Cardiac fibroblast (primary cell): Measurements from ENCODE around the gene CCK.
A peak's percentile ranks its signal among the peaks of the same experiment; 100 is the strongest.

Experiments
- DNase-seq, 2 donors: peaks; one replicate each; pipeline versions ENCODE4 v3.0.0 to v3.0.0-alpha.2; 2010; ENCODE audit warnings: low read depth in 2 of 2
- H3K4me3 ChIP-seq, 2 donors: replicated peaks in 1 of 2; 1 replicate in 1 of 2; 2 replicates in 1 of 2; pipeline ENCODE4 v1.5.1; 2011; ENCODE audit warnings: low read depth in 2 of 2, low read length in 2 of 2, mild to moderate bottlenecking in 2 of 2, moderate library complexity in 1 of 2
- TF ChIP-seq, protein P1 (sequence below): IDR thresholded peaks from one replicate; pipeline ENCODE4 v1.5.1; 2011; ENCODE audit warnings: low read depth, mild to moderate bottlenecking, low read length, inconsistent platforms

CCK gene, protein sequence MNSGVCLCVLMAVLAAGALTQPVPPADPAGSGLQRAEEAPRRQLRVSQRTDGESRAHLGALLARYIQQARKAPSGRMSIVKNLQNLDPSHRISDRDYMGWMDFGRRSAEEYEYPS

DNA sequence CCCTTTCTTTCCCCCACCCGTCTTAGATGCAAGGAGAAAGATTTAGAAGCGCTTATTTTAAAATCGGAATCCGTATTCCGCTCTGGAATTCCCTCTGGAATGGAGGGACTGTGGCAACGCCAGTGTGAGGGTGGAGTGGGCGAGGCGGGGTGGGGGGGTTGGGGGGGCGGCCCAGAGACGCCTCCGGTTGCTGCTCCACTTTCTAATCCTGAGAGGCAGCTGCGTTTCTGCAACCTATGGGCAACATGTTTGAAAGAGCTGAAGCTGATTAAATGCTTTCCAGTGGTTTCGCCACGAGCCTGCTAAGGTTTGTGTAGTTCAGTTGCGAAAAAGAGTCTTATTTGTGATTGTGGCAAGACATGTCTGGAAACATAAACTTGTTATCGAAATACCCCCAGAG, at the start of gene CCK:
Gene CCK (minus strand): TSS at position 101 of the 400 bp plus-strand sequence. CDS start 2,555 bp downstream, outside the sequence.
- no peak for DNase-seq
- TF ChIP-seq, protein P1, sequence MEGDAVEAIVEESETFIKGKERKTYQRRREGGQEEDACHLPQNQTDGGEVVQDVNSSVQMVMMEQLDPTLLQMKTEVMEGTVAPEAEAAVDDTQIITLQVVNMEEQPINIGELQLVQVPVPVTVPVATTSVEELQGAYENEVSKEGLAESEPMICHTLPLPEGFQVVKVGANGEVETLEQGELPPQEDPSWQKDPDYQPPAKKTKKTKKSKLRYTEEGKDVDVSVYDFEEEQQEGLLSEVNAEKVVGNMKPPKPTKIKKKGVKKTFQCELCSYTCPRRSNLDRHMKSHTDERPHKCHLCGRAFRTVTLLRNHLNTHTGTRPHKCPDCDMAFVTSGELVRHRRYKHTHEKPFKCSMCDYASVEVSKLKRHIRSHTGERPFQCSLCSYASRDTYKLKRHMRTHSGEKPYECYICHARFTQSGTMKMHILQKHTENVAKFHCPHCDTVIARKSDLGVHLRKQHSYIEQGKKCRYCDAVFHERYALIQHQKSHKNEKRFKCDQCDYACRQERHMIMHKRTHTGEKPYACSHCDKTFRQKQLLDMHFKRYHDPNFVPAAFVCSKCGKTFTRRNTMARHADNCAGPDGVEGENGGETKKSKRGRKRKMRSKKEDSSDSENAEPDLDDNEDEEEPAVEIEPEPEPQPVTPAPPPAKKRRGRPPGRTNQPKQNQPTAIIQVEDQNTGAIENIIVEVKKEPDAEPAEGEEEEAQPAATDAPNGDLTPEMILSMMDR, result no peak
- H3K4me3 ChIP-seq, result no peak within 1 kb of the TSS

DNA sequence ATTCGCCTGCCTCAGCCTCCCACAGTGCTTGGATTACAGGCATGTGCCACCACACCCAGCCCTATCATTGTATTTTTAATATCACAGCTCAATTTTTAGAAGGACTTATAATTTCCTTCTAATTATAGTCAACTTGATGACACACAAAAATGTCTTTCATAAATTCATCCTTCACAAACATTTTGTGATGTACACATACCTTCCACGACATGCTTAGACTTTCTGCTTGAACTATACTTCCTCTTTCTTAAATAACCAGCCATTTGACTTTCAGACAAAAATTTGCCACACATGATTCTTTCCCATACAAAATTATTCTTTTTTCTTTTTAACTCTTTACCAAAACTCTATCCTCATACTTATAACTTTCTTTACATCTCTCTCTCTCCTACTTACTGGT, 48.4 kb upstream of the CCK start:
- TF ChIP-seq, protein P1, result no peak
- H3K4me3 ChIP-seq, result no peak overlapping the region
- DNase-seq, result peak in 1 of 2 donors; percentile 7

DNA sequence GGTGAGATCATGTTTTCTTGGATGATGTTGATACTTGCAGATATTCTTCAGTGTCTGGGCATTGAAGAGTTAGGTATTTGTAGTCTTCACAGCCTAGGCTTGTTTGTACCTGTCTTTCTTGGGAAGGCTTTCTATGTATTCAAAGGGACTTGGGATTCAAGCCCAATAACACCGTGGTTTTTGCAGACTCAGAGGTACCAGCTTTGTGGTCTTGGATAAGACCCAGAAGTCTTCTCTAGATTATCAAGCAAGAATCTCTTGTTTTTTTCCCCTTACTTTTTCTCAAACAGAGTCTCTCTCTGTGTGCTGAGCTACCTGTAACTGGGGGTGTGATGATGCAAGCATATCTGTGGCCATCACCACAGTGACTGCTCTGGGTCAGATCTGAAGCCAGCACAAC, 42.7 kb upstream of the CCK start:
- DNase-seq, result no peak
- TF ChIP-seq, protein P1, result no peak
- no peak overlapping the region for H3K4me3 ChIP-seq

DNA sequence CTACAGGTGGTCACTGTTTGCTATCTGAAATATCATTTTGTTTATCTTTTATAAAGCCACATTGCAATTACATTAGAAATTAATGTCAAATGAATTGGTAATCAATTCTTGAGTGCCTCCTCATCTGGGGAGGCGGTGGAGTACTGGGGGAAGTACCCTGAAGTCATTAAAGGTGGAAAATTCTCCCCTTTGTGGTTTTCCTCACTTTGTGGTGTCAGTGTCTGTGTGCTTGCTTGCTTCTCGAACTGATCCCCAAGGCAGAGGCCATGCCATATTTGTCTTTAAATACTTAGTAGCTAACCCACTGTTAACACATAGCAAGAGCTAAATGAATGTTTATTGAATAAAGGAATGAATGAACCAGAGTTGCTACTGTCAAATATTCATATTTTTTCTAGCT, 40.5 kb upstream of the CCK start:
- DNase-seq, result no peak
- TF ChIP-seq, protein P1, result no peak

DNA sequence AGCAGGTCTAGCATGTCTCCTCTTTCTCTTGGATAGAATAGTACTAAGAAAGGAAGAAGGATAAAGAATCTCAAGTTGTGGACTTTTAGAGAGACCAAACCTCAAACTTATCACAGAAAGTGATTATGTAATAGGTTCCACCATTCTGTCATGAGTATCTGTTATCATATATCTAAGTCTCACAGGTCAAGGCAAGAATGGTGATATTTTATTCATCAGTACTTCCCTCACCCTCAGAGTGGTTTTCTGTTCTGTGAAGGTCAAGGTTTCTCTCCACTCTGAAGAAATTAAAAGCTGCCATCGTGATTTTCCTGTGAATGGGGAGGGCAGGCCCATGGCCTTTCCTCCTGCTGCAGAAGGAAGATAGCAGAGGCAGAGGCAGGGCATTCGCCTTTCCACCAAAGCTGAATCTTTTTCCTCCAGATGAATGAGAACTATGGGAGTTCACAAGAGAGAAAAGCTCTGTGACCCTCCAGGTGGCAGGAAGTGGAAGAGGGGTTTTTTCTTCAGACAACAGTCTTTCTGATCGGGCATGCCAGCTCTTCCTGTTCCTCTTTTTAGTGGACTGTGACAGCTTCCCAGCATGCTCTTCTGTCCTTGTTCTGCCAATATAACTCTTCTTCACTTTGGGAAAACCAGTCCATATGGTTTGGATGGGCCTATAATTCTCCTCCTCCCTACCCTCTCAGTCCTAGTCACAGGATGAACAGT, 37.1 kb upstream of the CCK start:
- DNase-seq, result no peak
- TF ChIP-seq, protein P1, result no peak

More for the DNA sequence above, 40.5 kb upstream of the CCK start:
- no peak overlapping the region for H3K4me3 ChIP-seq

DNA sequence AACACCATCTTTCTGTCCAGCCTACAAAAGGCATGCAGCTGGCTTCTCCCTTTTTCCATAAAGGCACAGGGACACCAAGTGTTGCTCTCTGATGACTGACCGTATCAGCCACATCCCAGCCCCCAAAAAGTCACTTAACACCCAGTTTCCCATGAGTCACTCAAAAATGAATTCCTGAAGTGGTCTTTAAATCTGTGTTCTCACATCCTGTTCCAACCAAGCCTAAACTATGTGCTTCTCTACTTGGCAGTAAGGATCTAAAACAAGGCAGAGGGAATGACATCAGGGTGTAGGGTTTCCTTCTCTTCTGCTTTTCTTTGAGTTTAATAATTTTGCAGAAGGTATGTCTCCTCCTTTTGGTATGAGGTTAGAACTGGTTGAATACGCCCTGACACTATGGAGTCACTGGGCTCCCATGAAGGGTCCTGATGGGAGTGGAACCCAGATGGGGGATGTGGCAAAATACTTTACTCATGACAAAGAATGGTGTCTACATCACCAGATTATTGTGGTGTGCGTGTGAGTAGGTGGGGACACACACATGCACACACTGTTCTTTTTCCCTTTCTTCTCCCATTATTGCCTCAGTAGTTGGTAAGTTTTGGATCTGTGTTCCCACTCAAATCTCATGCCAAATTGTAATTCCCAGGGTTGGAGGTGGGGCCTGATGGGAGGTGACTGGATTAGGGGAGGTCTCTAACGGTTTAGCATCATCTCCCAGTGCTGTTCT, 35.6 kb upstream of the CCK start:
- DNase-seq, result no peak
- H3K4me3 ChIP-seq, result no peak overlapping the region
- TF ChIP-seq, protein P1, result no peak

More for the DNA sequence above, 37.1 kb upstream of the CCK start:
- H3K4me3 ChIP-seq, result no peak overlapping the region
